ENCODE measurements around the gene RAD9A.
A peak's percentile ranks its signal among the peaks of the same experiment; 100 is the strongest.

Gene RAD9A

DNA sequence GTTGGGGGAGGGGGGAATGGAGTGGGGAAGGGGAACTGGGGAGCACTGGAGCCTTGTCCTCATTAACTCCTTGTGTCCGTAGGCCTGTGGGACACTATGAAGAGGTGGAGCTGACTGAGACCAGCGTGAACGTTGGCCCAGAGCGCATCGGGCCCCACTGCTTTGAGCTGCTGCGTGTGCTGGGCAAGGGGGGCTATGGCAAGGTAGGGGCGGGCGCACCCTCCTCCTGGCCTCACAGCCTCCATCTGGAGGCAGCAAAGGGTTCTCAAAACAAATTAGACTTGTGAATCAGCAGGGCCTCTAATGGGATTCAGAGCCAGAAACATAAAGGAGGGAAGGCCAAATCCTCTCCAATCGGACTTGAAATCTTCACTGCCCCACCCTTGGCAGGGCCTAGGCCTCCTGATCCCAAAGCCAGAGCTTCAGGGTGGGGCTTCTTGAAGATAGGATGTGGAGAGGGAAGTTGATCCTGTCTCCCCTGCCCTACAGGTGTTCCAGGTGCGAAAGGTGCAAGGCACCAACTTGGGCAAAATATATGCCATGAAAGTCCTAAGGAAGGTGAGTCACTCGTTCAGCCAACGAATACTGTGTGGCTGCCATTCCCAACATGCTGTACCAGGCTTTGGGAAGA, 37.4 kb downstream of the RAD9A start:
- DNase-seq = peak; percentile 3

DNA sequence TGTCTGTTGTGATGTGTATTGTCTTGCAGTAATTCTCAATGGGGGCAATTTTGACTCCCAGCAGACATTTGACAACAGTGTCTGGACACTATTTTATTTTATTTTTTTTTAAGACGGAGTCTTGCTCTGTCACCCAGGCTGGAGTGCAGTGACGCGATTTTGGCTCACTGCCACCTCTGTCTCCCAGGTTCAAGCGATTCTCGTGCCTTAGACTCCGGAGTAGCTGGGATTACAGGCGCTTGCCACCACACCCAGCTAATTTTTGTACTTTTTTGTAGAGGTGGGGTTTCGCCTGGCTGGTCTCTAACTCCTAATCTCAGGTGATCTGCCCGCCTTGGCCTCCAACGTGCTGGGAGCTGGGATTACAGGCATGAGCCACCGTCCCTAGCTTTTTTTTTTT, 37.9 kb downstream of the RAD9A start:
- DNase-seq = no peak

DNA sequence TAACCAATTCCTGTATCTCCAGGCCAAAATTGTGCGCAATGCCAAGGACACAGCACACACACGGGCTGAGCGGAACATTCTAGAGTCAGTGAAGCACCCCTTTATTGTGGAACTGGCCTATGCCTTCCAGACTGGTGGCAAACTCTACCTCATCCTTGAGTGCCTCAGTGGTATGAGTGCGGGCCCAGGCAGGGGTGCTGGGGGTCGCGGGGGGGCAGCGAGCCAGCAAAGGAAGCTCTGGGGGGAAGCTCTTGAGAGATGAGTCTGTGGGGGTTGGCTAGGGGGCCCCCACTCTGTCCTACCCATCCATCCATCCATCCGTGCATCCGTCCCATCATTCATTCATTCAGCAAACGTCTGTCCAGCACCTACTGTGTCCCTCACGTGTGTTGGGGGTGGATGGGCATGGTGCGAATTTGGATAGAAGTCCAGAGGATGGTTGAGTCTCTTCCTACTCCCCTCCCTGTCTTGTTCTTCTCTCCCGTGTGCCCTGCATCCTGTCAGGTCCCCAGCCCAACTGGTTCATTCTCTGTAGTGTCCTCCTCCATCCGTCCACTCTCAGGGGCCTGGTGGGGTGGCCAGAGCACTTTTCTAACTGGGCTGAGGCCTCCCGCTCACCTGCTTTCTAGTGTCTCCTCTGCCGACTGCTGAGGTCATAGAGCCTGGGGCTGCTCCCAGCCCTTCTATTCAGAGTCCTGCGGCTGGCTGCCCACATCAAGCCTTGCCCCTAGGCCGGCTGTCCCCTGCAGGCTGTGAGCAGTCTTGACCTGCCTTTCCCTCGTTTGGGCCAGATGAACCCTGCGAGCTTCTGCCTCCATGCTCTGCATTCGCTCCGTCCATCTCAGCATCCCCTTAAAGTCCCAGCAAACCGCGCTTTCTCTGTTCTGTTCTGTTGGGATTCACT, 39.8 kb downstream of the RAD9A start:
- no peak for DNase-seq

DNA sequence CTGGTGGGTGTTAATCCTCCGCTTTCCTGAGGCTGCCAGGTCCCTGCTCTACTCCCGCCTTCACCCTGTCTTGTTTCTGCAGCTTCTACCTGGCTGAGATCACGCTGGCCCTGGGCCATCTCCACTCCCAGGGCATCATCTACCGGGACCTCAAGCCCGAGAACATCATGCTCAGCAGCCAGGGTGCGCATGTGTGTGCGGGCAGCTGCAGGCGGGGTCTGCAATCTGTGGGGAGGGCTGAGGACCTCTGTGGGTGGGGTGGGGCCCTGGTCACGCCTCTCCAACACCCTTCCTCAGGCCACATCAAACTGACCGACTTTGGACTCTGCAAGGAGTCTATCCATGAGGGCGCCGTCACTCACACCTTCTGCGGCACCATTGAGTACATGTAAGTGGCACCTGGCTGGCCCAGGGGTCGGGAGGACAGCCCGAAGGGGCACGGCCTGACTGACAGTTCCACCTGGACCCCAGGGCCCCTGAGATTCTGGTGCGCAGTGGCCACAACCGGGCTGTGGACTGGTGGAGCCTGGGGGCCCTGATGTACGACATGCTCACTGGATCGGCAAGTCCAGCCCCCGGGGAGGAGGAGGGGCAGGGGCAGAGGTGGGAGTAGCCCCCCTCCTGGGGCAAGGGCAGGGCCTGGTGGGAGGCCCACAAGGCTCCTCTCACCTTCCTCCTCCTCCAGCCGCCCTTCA, 41.0 kb downstream of the RAD9A start:
- no peak for DNase-seq

DNA sequence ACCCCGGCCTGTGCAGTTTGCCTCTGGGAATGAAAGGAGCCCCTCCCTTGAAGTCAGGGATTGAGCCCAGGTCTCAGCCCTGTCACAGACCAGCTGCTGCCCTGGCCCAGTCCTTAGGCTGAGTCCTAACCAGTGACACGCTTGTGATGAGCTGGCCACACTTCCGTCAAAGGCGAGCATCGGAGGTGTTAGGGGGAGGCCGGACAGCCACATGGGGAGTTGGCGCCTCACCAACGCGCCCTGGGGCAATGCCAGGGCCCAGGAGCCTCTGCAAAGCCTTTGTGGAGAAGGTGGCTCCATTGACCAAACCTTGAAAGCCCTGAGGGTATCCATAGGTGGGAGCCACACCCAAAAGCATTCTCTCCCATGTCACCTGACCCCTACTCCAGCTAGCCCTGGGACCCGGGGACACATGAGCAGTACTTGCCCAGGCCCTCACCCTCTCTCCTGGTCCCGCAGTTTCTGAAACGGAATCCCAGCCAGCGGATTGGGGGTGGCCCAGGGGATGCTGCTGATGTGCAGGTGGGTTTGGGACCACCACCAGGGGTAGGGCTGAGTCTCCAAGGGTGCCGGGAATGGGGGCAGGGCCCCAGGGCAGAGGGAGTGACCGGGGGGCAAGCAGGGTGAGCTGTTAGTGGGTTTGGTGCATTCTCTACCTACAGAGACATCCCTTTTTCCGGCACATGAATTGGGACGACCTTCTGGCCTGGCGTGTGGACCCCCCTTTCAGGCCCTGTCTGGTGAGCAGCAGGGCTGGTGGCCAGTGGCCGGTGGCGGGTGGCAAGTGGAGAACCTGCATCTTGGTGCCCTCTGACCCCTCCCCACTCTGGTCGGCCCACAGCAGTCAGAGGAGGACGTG, 42.0 kb downstream of the RAD9A start:
- peak; percentile 22 for DNase-seq

DNA sequence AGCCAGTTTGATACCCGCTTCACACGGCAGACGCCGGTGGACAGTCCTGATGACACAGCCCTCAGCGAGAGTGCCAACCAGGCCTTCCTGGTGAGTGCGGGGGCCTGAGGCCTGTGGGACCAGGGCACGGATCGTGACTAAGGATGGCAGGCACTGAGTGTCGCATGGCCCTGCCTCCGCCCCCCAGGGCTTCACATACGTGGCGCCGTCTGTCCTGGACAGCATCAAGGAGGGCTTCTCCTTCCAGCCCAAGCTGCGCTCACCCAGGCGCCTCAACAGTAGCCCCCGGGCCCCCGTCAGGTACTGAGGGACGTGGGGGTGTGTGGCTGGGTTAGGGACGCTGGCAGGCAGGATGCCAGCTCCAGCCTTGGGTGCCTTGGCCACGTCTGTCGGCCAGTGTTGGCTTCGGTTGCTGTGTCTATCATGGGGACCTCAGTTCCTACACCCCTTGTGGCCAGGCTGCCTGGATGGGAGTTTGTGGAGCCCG, 42.7 kb downstream of the RAD9A start:
- peak; percentile 41 for DNase-seq

DNA sequence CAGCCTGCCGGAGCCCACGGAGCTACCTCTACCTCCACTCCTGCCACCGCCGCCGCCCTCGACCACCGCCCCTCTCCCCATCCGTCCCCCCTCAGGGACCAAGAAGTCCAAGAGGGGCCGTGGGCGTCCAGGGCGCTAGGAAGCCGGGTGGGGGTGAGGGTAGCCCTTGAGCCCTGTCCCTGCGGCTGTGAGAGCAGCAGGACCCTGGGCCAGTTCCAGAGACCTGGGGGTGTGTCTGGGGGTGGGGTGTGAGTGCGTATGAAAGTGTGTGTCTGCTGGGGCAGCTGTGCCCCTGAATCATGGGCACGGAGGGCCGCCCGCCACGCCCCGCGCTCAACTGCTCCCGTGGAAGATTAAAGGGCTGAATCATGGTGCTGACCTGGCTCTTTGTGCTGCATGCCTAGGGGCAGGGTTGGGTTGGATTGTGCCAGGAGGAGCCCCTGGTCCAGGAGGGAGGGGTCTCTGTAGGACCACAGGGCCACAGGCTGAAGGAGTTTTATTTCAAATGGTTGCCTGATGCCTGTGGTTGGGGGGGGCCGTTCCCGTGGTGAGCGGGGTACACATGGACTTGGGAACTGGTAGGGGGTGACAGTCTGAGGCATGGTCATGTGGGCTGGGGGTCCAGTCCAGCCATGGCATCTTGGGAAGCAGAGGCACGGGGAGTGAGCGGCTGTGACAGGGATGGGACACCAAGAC, 43.4 kb downstream of the RAD9A start:
- DNase-seq = peak; percentile 24

DNA sequence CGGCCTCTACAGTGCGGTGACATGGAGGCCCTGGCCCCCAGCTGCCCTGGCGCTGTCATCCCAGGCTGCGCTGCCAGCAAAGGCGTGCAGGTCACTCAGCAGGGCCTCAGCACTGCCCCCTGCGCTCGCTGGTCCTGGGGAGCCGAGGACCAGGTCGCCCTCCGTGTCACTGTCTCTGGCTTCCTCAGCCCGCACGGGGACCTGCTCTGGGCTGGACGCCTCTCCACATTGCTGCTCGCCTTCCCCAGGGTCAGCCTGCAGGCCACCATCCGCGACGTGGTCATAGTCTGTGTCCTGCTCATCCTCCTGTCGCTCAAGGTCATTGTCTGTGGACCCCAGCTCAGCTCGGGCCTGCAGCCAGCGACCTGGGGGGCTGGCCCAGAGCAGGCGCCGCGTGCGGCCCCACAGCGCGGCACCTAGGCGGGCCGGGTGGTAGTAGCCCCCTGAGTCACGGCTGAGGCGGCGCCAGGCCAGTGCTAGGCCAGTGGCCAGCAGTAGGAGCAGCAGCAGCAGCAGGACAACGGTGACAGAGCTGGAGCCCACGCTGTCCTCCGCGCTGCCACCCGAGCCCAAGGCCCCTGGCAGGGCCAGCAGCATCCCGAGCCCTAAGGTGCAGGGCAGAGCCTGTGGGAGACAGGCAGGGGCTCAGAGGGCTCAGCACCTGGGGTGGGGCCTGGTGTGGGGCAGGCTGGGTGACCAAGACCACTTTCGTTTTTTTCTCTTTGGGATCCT, 44.1 kb downstream of the RAD9A start:
- DNase-seq = no peak

DNA sequence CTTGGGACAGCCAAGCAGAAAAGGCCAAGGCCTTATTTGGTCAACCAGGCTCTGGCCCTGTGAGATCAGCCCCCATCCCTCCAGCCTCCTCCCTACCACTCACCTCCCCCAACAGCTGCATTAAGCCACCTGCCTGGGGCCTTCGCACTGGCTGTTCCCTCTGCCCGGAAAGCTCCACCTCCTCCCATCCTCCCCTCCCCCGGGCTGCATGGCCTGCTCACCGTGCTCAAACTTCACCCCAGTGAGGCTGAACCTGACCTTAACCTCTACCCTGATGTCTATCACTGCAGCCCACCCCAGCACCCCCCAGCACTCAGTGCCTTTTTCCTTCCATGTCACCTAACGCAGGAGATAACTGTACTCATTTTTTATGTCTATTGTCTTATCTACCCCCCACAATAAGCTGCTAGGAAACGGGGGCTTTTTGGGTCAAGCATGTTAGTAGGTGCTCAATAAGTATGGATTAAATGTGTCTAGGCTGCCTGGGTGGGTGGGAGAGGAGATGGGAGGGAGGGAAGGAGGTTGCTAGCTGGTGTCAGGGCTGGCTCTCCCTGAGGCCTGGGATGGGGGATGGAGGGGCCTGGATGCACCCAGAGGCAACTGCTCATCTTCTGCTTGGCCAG, 44.8 kb downstream of the RAD9A start:
- DNase-seq = peak; percentile 88

DNA sequence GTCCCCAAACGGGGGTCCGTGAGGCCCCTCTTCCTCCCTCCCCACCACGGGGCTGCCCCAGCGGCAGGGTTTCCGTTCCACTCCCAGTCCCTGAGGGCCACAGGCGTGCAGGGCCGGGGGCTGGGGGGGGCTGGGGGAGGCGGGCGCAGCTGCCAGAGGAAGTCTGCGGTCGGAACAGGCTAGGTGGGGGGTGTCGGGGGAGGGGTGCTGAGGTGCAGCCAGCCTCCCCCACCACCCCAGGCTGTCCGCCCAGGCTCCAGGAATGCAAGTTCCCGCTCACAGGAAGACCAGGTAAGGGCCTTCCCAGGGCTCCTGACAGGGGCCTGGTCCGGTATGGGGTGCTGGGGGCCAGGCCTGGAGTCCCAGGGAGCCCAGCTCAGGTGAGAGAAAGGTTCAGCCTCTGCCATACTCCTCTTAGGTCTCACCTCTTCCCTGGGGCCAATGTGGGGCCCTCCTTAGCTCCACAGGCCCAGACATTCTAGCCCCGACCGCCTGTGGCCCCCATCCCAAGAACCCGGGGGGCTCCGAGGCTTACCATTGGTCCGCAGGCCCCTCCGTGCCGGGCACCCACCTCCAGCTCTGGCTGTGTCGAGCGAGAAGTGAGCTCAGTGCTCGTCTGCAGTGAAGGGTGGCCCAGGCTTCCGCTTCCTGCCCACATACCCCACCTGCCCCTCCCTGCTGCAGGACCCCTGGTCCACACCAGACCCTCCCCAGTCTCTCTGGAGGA, 45.5 kb downstream of the RAD9A start, which contains the start of gene PTPRCAP:
Gene PTPRCAP, minus strand, starts transcription at position 601 of the 727 bp plus-strand sequence. Its CDS starts 63 bp downstream, at position 538.
- peak; percentile 92 for DNase-seq

DNA sequence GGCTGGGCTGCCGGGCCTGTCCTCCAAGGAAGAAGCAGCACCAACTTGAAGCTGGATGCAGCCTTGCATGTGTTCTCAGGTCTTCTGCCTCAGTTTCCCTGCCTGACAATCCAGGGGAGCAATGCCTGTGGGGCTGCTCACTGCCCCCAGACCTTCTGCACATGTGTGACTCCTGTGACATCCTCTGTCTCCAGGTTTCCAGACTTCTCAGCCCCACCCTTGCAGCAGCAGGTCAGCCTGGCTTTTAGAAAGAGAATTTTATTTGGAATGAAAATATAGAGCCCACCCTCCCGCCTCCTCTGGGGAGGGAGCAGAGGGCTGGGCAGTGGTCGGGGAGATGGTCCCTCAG, 46.0 kb downstream of the RAD9A start:
- DNase-seq = no peak

DNA sequence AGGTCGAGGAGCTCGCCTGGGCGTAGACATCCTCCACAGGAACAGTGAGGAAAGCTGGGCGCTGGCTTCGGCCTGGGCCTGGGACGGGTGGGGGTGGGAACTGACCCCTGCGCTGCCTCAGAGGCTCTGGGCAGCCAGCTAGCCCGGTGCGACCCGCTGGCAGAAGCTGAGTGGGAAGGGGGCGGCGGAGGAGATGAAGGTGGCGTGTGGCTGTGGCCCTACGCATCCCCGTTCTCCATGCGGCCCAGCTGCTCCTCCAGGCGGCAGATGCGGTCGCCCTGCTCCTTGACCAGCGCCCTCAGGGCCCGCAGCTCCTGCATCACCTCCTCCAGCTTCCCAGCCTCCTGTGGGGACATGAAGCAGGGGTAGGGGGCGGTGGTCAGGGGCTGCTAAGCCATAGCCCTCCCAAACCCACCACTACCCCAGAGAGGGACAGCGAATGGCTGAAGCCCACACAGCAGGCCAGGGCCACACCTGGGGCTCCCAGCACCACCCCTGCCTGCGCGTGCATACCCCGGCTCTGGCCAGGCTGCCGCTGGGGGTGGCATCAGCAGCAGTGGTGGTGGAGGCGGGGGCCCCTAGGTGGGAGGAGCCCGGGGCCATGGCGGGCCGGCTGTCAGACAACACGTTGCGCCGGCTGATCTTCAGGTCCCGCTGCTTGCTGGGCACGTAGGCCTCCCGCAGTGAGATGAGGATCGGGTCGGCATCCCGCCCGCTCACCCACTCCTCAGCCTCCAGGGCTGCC, 46.5 kb downstream of the RAD9A start:
- peak; percentile 86 for DNase-seq

DNA sequence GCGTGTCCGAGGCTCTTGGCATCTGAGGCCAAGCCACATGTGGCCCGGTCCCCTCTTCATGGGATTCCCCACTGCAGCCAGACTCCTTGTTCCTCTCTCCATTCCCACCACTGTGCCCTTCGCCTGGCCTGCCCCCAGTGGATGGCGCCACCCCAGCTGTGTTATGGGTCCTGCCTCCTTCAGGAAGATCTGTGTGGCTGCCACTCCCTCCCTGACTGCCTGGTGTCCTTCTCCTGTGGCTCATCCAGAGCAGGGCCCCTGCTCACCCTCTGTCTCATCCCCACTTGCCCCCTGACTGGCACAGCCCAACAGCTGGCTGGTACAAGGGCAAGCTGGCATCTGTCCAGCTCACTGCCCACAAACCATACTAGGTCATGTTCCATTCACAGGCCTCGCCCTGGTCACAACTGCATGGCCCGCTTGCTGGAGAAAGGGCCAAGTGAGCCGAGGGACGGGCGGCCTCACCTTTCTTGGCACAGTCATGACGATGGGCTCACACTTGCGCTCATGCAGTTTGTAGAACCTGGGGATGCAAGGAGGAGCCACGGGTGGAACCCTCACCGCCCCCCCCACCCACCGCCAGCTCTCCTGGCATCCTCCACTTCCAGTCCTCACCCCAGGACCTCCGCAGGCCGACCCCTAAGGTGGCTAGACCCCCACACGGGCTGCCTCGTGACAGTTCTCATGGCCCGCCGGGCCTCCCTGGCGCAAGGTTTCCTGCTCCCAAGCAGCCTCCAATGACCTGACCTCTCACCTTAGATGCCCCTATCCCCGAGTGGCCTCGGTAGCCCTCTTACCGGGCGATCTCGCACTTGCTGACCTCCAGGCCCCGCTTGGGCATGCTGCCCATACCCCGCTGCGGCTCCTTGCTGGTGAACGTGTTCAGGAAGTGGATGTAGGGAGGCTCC, 47.8 kb downstream of the RAD9A start:
- peak; percentile 45 for DNase-seq

DNA sequence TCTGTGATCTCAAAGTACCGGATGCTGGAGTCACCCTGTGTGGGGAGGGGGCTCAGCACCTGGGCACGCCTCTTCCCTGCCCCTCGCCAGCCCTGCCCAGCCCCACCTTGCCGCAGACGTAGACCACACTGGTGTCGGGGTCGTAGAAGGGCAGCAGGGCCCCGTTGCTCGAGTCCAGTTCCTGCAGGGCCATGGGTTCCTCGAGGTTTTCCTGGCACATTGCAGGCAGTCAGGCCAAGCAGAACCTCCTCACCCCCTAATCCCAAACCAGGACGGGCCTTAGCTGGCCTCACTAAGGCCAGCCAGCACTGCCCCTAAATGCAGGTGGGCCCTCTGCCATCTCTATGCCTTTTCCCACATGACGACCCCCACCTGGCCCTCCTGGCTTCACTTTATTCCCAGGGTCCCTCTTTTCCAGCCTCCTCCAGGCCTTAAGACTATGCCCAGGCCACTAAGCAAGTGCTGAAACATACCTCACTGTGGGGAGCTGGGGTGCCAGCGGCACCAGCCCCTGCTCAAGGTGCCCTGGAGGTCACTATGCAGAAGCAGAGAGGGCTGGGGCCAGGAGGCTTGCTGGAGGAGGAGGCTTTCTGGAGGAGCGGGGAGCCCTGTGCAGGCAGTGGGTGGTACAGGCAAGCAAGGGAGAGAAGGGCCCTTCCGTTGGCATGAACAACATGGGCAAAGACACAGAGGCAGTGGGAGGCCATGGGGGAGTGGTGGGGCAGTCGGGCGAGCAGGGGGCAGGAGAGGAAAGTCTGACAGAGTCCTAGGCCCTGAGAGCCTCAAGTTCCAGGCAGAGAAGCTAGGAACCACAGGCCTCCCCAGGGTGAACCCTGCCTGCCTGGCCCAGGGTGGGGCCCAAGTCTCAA, 48.7 kb downstream of the RAD9A start:
- peak; percentile 45 for DNase-seq

DNA sequence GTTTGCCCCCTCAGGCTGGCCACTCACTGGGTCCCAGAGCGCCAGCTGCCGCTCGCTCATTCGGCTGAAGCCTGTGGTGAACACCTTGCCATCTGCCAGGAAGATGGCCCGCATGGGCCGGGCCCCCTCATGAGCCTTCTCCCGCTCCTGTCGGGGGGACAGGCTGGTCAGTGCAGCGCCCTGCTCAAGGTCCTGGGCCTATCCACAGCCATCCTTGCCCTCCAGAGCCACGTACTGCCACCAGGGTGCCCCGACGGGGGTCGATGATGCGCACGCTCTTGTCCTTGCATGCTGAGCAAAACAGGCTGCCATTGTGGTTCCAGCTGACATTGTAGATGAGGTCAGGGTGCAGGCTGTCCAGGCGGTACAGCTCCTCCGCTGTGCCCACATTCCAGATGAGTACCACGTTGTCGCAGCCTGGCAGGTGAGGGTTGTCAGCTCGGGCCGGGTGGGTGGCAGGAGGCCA, 49.3 kb downstream of the RAD9A start:
- DNase-seq = no peak

DNA sequence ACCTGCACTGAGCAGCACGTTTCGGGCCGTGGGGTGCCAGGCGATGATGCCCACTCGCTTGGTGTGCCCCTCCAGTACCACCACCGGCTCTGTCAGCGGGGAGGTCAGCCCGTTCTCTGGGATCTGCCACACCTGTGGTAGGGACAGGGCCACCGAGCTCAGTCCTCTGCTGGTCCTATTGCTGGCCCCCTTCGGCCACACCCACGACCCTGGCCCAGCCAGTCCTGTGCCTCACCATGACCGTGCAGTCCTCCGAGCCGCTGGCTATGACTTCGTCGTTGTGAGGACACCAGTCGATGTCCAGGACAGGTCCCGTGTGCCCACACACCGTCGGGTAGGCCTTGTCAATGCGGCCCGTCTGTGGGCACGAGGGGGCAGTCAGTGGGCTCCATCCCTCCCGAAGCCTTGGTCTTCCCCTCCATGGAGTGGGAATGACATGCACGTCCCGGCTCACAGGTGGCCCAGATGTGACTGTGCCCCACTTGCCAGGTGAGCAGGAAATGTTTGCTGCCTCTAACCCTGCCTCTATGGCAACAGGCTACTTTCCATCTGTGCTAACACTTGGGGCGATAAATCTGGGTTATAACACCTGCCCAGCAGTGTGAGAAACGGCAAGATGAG, 50.1 kb downstream of the RAD9A start:
- DNase-seq = peak; percentile 31
